HEK293T (cell line): ENCODE data around the gene PHACTR3.

Source experiments
- FOXA1 ChIP-seq: fragments of 450-650 bp; IDR thresholded peaks from 2 replicates; pipeline ENCODE4 v1.6.1; 2016; ENCODE audit warnings: mild to moderate bottlenecking
- HDGF ChIP-seq: fragments of 450-650 bp; IDR thresholded peaks from 2 replicates; pipeline ENCODE4 v1.6.1; 2017; ENCODE audit warnings: antibody characterized with exemption, borderline replicate concordance
- SP1 ChIP-seq: fragments of 450-650 bp; IDR thresholded peaks from 2 replicates; pipeline ENCODE4 v1.6.1; 2017
- SUZ12 ChIP-seq: fragments of 450-650 bp; IDR thresholded peaks from 2 replicates; pipeline ENCODE4 v1.6.1; 2016; ENCODE audit warnings: mild to moderate bottlenecking
- ZNF384 ChIP-seq: fragments of 450-650 bp; IDR thresholded peaks from 2 replicates; pipeline ENCODE4 v1.6.1; 2016

DNA sequence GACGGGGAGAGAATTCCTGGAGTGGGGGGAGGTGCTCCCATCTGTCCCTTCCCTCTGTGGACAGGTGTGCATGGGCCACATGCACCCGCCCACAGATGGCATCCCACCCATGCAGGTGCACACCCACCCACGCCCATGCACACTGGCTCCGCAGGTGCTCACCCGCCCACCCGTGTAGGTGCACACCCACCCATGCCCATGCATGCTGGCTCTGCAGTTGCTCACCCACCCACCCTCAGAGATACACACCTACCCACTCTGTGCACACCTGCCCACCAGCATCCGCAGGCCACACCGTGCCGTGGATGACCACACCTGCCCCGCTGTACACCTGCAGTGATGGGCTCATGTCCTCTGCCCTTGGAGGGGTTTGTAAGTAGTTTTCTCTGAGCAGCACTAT, 132.0 kb downstream of the PHACTR3 start:
- TF ChIP-seq HDGF (no peak), FOXA1 (no peak), SP1 (no peak), ZNF384 (no peak), SUZ12 (no peak)
